HepG2 (cell line): ENCODE results near the gene BTRC. TPM values are rescaled to one million over a fixed set of nuclear protein-coding genes. Genes with fewer than 3 reads are reported as not detected.

Experiments
- CTCF ChIP-seq: sonication (generic); formaldehyde crosslinking; IDR thresholded peaks from 2 replicates; pipeline ENCODE4 v1.5.0; 2020; ENCODE audit warnings: mild to moderate bottlenecking, missing genetic modification reagents, moderate library complexity
- NFE2 ChIP-seq: sonication (generic); formaldehyde crosslinking; IDR thresholded peaks from 2 replicates; pipeline ENCODE4 v1.4.0; 2020; ENCODE audit warnings: missing genetic modification reagents
- RARG ChIP-seq: sonication (generic); formaldehyde crosslinking; IDR thresholded peaks from 2 replicates; pipeline ENCODE4 v1.4.0; 2020; ENCODE audit warnings: low read depth, mild to moderate bottlenecking, missing genetic modification reagents
- ZBTB40 ChIP-seq, 2 experiments: fragments of 450-650 bp in 1 of 2; sonication (generic) in 1 of 2; formaldehyde crosslinking in 1 of 2; IDR thresholded peaks; 2 replicates each; pipeline versions ENCODE4 v1.6.1 to v1.8.0; 2016 to 2022; ENCODE audit warnings: antibody characterized with exemption in 1 of 2, mild to moderate bottlenecking in 1 of 2, missing genetic modification reagents in 1 of 2
- ZNF407 ChIP-seq: sonication (generic); formaldehyde crosslinking; IDR thresholded peaks from one replicate; pipeline ENCODE4 v1.5.1; 2020; ENCODE audit warnings: mild to moderate bottlenecking, missing genetic modification reagents; ENCODE audit errors: not compliant biosample characterization
- polyA plus RNA-seq, 8 experiments: library from polyadenylated mRNA; depleted of rRNA in 3 of 8; stranded (reverse) in 7 of 8; unstranded in 1 of 8; fragments of >200 nt; fragmentation: Illumina TruSeq in 4 of 8; extraction: Trizol in 4 of 8; gene quantifications; 2 replicates each; pipeline versions ENCODE4 v1.2.1 to v1.2.3, GENCODE V29; 2011 to 2016; ENCODE audit warnings: low read depth in 4 of 8, missing spikeins in 1 of 8, mixed read lengths in 1 of 8; ENCODE audit not compliant: insufficient read depth in 1 of 8
- total RNA-seq, 5 experiments: library from RNA; depleted of rRNA; stranded (reverse); fragments of >200 nt; fragmentation: Illumina TruSeq; extraction: Trizol; gene quantifications; 2 replicates each; pipeline ENCODE4 v1.2.3, GENCODE V29; 2016; ENCODE audit warnings: low read depth in 1 of 5

The BTRC gene
- total and polyA plus RNA-seq, 2 of the 13 experiments (the other 11 are each of a cell fraction or from before 2014, with no cell fraction given), result 12.0 to 14.4 TPM

- TF ChIP-seq ZBTB40 (IDR thresholded peaks at IDR 0.05) (peak; percentile 91), ZBTB40 (CRISPR knock-in tag; IDR thresholded peaks at IDR 0.05) (no peak), NFE2 (no peak), CTCF (CRISPR knock-in tag) (no peak), ZNF407 (no peak), RARG (CRISPR knock-in tag) (no peak)
These were observed 234.0 kb downstream of the BTRC start, which contains the start of the genes DPCD and POLL (continued) for GRCh38 chr10:101587725-101588653.
